Measurements from ENCODE around the gene POLR1G. TPM values are rescaled to one million over a fixed set of nuclear protein-coding genes. Genes with fewer than 3 reads are reported as not detected.
A peak's percentile ranks its signal among the peaks of the same experiment; 100 is the strongest.

Gene POLR1G
- total and polyA plus RNA-seq, 9 of the 15 experiments (the other 6 are each of a cell fraction or from before 2014, with no cell fraction given): 3.0 to 50.1 (median 27.4) TPM

DNA sequence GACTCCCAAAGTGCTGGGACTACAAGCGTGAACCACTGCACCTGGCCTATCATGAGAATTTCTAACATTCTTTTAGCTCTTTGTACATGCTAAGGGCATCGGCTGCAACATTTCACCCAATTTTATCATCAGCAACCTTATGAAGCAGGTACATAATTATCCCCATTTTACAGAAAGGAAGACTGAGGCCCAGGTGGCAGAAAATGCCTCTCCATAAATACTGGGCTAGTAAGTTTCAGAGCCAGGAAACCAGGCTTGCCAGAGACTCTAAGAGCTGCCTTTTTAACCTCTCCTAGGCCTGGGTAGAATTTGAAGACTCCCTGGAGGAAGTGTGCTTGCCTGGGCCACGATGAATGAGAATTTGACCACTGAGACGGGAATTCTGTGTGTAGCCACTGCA is 38.3 kb upstream of the POLR1G start (continued):
- TF ChIP-seq ARID3B (CRISPR knock-in tag; IDR thresholded peaks at IDR 0.05; ENCODE audit: borderline replicate concordance): no peak
- no peak for TF ChIP-seq COPS2 (conservative IDR thresholded peaks at IDR 0.05)
- no peak for TF ChIP-seq ZNF384 (IDR thresholded peaks at IDR 0.05; ENCODE audit: low read depth, low read length)
- no peak for TF ChIP-seq DPF2 (IDR thresholded peaks at IDR 0.05)
- peak; percentile 81; the same call in 1 of the 2 replicates for TF ChIP-seq SMARCA5 (IDR thresholded peaks at IDR 0.05)
- no peak for TF ChIP-seq POLR3A (IDR thresholded peaks at IDR 0.05; ENCODE audit: borderline replicate concordance, extremely low read depth, insufficient read depth, insufficient read length)
- no peak for TF ChIP-seq ZNF830 (CRISPR knock-in tag; IDR thresholded peaks at IDR 0.05)
- no peak for TF ChIP-seq HNRNPH1 (optimal IDR thresholded peaks at IDR 0.05; ENCODE audit: low read depth, low read length)
- no peak for TF ChIP-seq ZNF408 (CRISPR knock-in tag; IDR thresholded peaks at IDR 0.05; ENCODE audit: low read depth)
- TF ChIP-seq, protein P1, sequence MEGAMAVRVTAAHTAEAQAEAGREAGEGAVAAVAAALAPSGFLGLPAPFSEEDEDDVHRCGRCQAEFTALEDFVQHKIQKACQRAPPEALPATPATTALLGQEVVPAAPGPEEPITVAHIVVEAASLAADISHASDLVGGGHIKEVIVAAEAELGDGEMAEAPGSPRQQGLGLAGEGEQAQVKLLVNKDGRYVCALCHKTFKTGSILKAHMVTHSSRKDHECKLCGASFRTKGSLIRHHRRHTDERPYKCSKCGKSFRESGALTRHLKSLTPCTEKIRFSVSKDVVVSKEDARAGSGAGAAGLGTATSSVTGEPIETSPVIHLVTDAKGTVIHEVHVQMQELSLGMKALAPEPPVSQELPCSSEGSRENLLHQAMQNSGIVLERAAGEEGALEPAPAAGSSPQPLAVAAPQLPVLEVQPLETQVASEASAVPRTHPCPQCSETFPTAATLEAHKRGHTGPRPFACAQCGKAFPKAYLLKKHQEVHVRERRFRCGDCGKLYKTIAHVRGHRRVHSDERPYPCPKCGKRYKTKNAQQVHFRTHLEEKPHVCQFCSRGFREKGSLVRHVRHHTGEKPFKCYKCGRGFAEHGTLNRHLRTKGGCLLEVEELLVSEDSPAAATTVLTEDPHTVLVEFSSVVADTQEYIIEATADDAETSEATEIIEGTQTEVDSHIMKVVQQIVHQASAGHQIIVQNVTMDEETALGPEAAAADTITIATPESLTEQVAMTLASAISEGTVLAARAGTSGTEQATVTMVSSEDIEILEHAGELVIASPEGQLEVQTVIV (CRISPR knock-in tag; IDR thresholded peaks at IDR 0.05; ENCODE audit: borderline replicate concordance): no peak

Measured in K562 (cell line).